Measurements from ENCODE around the gene GNRH2.

- no peak for TF ChIP-seq CTCF (IDR thresholded peaks at IDR 0.05)
- TF ChIP-seq POLR2A (IDR thresholded peaks at IDR 0.05) = no peak
Measured at GRCh38 chr20:3032624-3033023, 10.8 kb upstream of the GNRH2 start.
